H9 (cell line): Measurements from ENCODE around the gene ZNF503. TPM values are rescaled to one million over a fixed set of nuclear protein-coding genes. Genes with fewer than 3 reads are reported as not detected.

Experiments used
- DNase-seq: peaks from one replicate; pipeline ENCODE4 v3.0.0-alpha.2; 2017
- H2AFZ ChIP-seq: one replicate; pipeline ENCODE4 v1.6.1; 2013; ENCODE audit warnings: mild to moderate bottlenecking, low read length, control low read depth, moderate library complexity
- H2AK5ac ChIP-seq: 2 replicates; pipeline ENCODE4 v1.6.1; 2013; ENCODE audit warnings: low read length, control low read depth, mixed read lengths; ENCODE audit not compliant: insufficient read length
- H2BK120ac ChIP-seq: one replicate; pipeline ENCODE4 v1.6.1; 2013; ENCODE audit warnings: low read depth, mild to moderate bottlenecking, low read length, control low read depth, inconsistent platforms; ENCODE audit not compliant: poor library complexity, severe bottlenecking
- H2BK12ac ChIP-seq: 2 replicates; pipeline ENCODE4 v1.6.1; 2013; ENCODE audit warnings: low read length, control low read depth, mixed read lengths, low read depth; ENCODE audit not compliant: insufficient read length
- H2BK15ac ChIP-seq: 2 replicates; pipeline ENCODE4 v1.6.1; 2013; ENCODE audit warnings: low read depth, low read length, control low read depth
- H2BK20ac ChIP-seq: one replicate; pipeline ENCODE4 v1.6.1; 2013; ENCODE audit warnings: low read depth, mild to moderate bottlenecking, low read length, control low read depth, inconsistent platforms; ENCODE audit not compliant: poor library complexity, severe bottlenecking
- H2BK5ac ChIP-seq: 2 replicates; pipeline ENCODE4 v1.6.1; 2013; ENCODE audit warnings: low read length, control low read depth, mixed read lengths; ENCODE audit not compliant: insufficient read length
- H3K14ac ChIP-seq: 2 replicates; pipeline ENCODE4 v1.6.1; 2013; ENCODE audit warnings: low read length, control low read depth; ENCODE audit not compliant: insufficient read depth
- H3K18ac ChIP-seq: 2 replicates; pipeline ENCODE4 v1.6.1; 2013; ENCODE audit warnings: low read depth, mild to moderate bottlenecking, mixed read lengths, low read length, control low read depth; ENCODE audit not compliant: insufficient read length
- H3K23ac ChIP-seq: 2 replicates; pipeline ENCODE4 v1.6.1; 2013; ENCODE audit warnings: low read length, control low read depth, mixed read lengths, low read depth; ENCODE audit not compliant: insufficient read length
- H3K23me2 ChIP-seq: 2 replicates; pipeline ENCODE4 v1.6.1; 2013; ENCODE audit warnings: low read depth, mild to moderate bottlenecking, mixed read lengths, low read length, control low read depth; ENCODE audit not compliant: insufficient read length, poor library complexity, severe bottlenecking
- H3K27ac ChIP-seq: 2 replicates; pipeline ENCODE4 v1.5.1; 2013; ENCODE audit warnings: low read length, control low read depth, mixed read lengths, low read depth; ENCODE audit not compliant: insufficient read length
- H3K27me3 ChIP-seq: 2 replicates; pipeline ENCODE4 v1.6.1; 2013; ENCODE audit warnings: low read length, control low read depth, inconsistent platforms; ENCODE audit not compliant: insufficient read depth
- H3K4ac ChIP-seq: 2 replicates; pipeline ENCODE4 v1.6.1; 2013; ENCODE audit warnings: low read depth, mild to moderate bottlenecking, control low read depth, inconsistent platforms, low read length, moderate library complexity
- H3K4me1 ChIP-seq: 2 replicates; pipeline ENCODE4 v1.6.1; 2013; ENCODE audit warnings: low read length, control low read depth, inconsistent platforms; ENCODE audit not compliant: insufficient read depth
- H3K4me2 ChIP-seq: 2 replicates; pipeline ENCODE4 v1.6.1; 2013; ENCODE audit warnings: low read length, control low read depth, mixed read lengths; ENCODE audit not compliant: insufficient read length, insufficient read depth
- H3K56ac ChIP-seq: 2 replicates; pipeline ENCODE4 v1.6.1; 2013; ENCODE audit warnings: low read depth, mild to moderate bottlenecking, mixed read lengths, low read length, control low read depth; ENCODE audit not compliant: insufficient read length
- H3K79me1 ChIP-seq: 2 replicates; pipeline ENCODE4 v1.6.1; 2013; ENCODE audit warnings: low read depth, mild to moderate bottlenecking, moderate library complexity, low read length, control low read depth, inconsistent platforms; ENCODE audit not compliant: insufficient read depth, poor library complexity, severe bottlenecking
- H3K79me2 ChIP-seq: 2 replicates; pipeline ENCODE4 v1.6.1; 2013; ENCODE audit warnings: low read length, control low read depth, inconsistent platforms; ENCODE audit not compliant: insufficient read depth
- H3K9ac ChIP-seq: 2 replicates; pipeline ENCODE4 v1.6.1; 2013; ENCODE audit warnings: low read length, control low read depth, mixed read lengths; ENCODE audit not compliant: insufficient read length; ENCODE audit errors: extremely low read depth
- H3K9me3 ChIP-seq: one replicate; pipeline ENCODE4 v1.6.1; 2013; ENCODE audit warnings: low read depth, low read length, inconsistent platforms; ENCODE audit not compliant: control insufficient read depth
- H3T11ph ChIP-seq: one replicate; pipeline ENCODE4 v1.6.1; 2013; ENCODE audit warnings: mild to moderate bottlenecking, low read length, control low read depth, inconsistent platforms
- H4K20me1 ChIP-seq: one replicate; pipeline ENCODE4 v1.6.1; 2013; ENCODE audit not compliant: control insufficient read depth, insufficient read length, insufficient read depth
- H4K5ac ChIP-seq: 2 replicates; pipeline ENCODE4 v1.6.1; 2013; ENCODE audit warnings: low read depth, mild to moderate bottlenecking, mixed read lengths, low read length, control low read depth; ENCODE audit not compliant: insufficient read length
- H4K8ac ChIP-seq: replicated peaks from 2 replicates; pipeline ENCODE4 v1.6.1; 2013; ENCODE audit warnings: low read length, control low read depth, mixed read lengths, low read depth; ENCODE audit not compliant: insufficient read length
- H4K91ac ChIP-seq: 2 replicates; pipeline ENCODE4 v1.6.1; 2013; ENCODE audit warnings: low read depth, mild to moderate bottlenecking, moderate library complexity, mixed read lengths, low read length, control low read depth; ENCODE audit not compliant: insufficient read length
- H3K27ac Mint-ChIP-seq, 3 experiments: 2 replicates in 2 of 3; 3 replicates in 1 of 3; pipeline ENCODE4 v1.8.0; 2020 to 2021; ENCODE audit warnings: mixed read lengths in 3 of 3, mild to moderate bottlenecking in 1 of 3, moderate library complexity in 1 of 3
- H3K27me3 Mint-ChIP-seq: 2 replicates; pipeline ENCODE4 v1.8.0; 2021; ENCODE audit warnings: low read depth, mild to moderate bottlenecking, moderate library complexity, mixed read lengths
- H3K36me3 Mint-ChIP-seq, 3 experiments: 2 replicates in 2 of 3; 3 replicates in 1 of 3; pipeline ENCODE4 v1.8.0; 2020 to 2021; ENCODE audit warnings: low read depth in 3 of 3, mixed read lengths in 3 of 3; ENCODE audit not compliant: insufficient read depth in 1 of 3
- H3K4me1 Mint-ChIP-seq, 2 experiments: 2 replicates each; pipeline ENCODE4 v1.8.0; 2020; ENCODE audit warnings: mixed read lengths in 2 of 2
- H3K4me3 Mint-ChIP-seq, 2 experiments: 2 replicates in 1 of 2; 3 replicates in 1 of 2; pipeline ENCODE4 v1.8.0; 2020 to 2021; ENCODE audit warnings: mild to moderate bottlenecking in 2 of 2, mixed read lengths in 2 of 2, moderate library complexity in 1 of 2
- H3K9me3 Mint-ChIP-seq, 2 experiments: 2 replicates in 1 of 2; 3 replicates in 1 of 2; pipeline ENCODE4 v1.8.0; 2020; ENCODE audit warnings: mild to moderate bottlenecking in 2 of 2, mixed read lengths in 2 of 2, moderate library complexity in 1 of 2
- CTCF ChIP-seq: fragments of 200-600 bp; sonication (generic); conservative IDR thresholded peaks from 3 replicates; pipeline ENCODE4 v1.8.0; 2021; ENCODE audit warnings: antibody characterized with exemption, mild to moderate bottlenecking
- WGBS: extraction: QIAGEN DNeasy Blood & Tissue Kit; methylation state at CpG from one replicate; pipeline ENCODE4 v1.1.7; 2013; ENCODE audit warnings: missing lambda C conversion rate, low lambda C conversion rate, mixed read lengths; ENCODE audit not compliant: insufficient read length; ENCODE audit errors: extremely low coverage; 5-methylcytosine and 5-hydroxymethylcytosine counted together
- total RNA-seq: library from RNA; stranded (reverse); gene quantifications from 2 replicates; pipeline ENCODE4 v1.2.1, GENCODE V29; 2021

Gene ZNF503
- total RNA-seq, 1 experiment from 2014 or later, result 0.09 TPM

- H3K4me2 ChIP-seq, result no peak overlapping the region
- peaks cover 15 to 22% of the 10 kb centered on the region in 2 experiments for H3K4me1 Mint-ChIP-seq
- no peak overlapping the region for H2AK5ac ChIP-seq
- H2BK20ac ChIP-seq, result no peak overlapping the region
- peaks cover 95% of the 10 kb centered on the region for H3K27me3 Mint-ChIP-seq
- no peak for DNase-seq
- no peak overlapping the region for H3K27ac Mint-ChIP-seq
- H3K23me2 ChIP-seq, result no peaks in the 10 kb centered on the region
- no peaks in the 10 kb centered on the region; a peak in 2 of 5 replicates for H3K9me3 Mint-ChIP-seq
- no peak overlapping the region for H3K56ac ChIP-seq
- H3K23ac ChIP-seq, result no peak overlapping the region
- no peak overlapping the region for H3K18ac ChIP-seq
- H3K14ac ChIP-seq, result no peak overlapping the region
- H3K4me1 ChIP-seq, result no peaks in the 10 kb centered on the region
- no peak overlapping the region for H4K8ac ChIP-seq
- no peak overlapping the region for H2BK5ac ChIP-seq
- H2BK15ac ChIP-seq, result no peak overlapping the region
- no CpG with 5 or more reads among the region's 1 CpG for WGBS
- no peak overlapping the region for H2BK12ac ChIP-seq
- no peak for TF ChIP-seq CTCF
- no peaks in the 10 kb centered on the region for H3K9me3 ChIP-seq
- H4K20me1 ChIP-seq, result peaks cover 2% of the 10 kb centered on the region
- H3K36me3 Mint-ChIP-seq, result no peaks in the 10 kb centered on the region
- no peak overlapping the region for H3K27ac ChIP-seq
- no peaks in the 10 kb centered on the region for H3K79me1 ChIP-seq
- H2BK120ac ChIP-seq, result no peak overlapping the region
- no peak overlapping the region for H4K91ac ChIP-seq
- H4K5ac ChIP-seq, result no peak overlapping the region
- H3K9ac ChIP-seq, result no peak overlapping the region
- H3K4ac ChIP-seq, result no peak overlapping the region
- H3K27me3 ChIP-seq, result peaks cover 39% of the 10 kb centered on the region
- no peak overlapping the region for H3T11ph ChIP-seq
- H2AFZ ChIP-seq, result no peak overlapping the region
- no peaks in the 10 kb centered on the region for H3K79me2 ChIP-seq
- no peak overlapping the region for H3K4me3 Mint-ChIP-seq
Observed at GRCh38 chr10:75426880-75427279, 25.3 kb upstream of the ZNF503 start.
